ENCODE data around the gene CD38. TPM values are rescaled to one million over a fixed set of nuclear protein-coding genes. Genes with fewer than 3 reads are reported as not detected.

Gene CD38
- total RNA-seq, 4 donors from 2014 or later = 0.26 to 4.6 (median 1.6) TPM

DNA sequence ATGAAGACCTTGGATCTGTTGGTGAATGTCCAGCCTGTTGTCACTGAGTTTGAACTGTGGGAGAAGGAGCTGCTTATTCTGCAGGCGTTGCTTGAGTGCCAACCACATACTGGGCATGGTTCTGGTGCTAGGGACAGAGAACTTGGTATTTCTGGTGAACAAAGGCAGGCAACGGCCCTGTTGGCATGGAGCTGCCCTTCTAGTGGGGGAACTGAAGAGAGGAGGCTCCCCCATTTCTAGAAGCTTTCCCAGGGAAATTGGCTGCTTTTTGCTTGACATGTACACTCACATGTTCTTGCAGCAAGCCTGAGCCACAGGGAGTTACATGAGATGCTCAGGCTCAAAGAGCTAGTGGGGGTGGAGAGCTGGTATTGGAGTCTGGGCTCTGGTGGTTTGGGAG, 8.9 kb upstream of the CD38 start:
- intact Hi-C loops (cut with DNase I; ENCODE audit: low total_unique reads) = no loop called here
- TF ChIP-seq, protein P1, sequence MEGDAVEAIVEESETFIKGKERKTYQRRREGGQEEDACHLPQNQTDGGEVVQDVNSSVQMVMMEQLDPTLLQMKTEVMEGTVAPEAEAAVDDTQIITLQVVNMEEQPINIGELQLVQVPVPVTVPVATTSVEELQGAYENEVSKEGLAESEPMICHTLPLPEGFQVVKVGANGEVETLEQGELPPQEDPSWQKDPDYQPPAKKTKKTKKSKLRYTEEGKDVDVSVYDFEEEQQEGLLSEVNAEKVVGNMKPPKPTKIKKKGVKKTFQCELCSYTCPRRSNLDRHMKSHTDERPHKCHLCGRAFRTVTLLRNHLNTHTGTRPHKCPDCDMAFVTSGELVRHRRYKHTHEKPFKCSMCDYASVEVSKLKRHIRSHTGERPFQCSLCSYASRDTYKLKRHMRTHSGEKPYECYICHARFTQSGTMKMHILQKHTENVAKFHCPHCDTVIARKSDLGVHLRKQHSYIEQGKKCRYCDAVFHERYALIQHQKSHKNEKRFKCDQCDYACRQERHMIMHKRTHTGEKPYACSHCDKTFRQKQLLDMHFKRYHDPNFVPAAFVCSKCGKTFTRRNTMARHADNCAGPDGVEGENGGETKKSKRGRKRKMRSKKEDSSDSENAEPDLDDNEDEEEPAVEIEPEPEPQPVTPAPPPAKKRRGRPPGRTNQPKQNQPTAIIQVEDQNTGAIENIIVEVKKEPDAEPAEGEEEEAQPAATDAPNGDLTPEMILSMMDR (IDR thresholded peaks at IDR 0.05) = no peak
- no peak for TF ChIP-seq POLR2A (IDR thresholded peaks at IDR 0.05)
- Histone ChIP-seq H3K4me3 (no peak overlapping the region), H3K27me3 (no peaks in the 10 kb centered on the region), H3K27ac (no peak overlapping the region), H3K4me1 (no peaks in the 10 kb centered on the region), H3K36me3 (no peaks in the 10 kb centered on the region), H3K9me3 (no peaks in the 10 kb centered on the region)
- no peak for DNase-seq

DNA sequence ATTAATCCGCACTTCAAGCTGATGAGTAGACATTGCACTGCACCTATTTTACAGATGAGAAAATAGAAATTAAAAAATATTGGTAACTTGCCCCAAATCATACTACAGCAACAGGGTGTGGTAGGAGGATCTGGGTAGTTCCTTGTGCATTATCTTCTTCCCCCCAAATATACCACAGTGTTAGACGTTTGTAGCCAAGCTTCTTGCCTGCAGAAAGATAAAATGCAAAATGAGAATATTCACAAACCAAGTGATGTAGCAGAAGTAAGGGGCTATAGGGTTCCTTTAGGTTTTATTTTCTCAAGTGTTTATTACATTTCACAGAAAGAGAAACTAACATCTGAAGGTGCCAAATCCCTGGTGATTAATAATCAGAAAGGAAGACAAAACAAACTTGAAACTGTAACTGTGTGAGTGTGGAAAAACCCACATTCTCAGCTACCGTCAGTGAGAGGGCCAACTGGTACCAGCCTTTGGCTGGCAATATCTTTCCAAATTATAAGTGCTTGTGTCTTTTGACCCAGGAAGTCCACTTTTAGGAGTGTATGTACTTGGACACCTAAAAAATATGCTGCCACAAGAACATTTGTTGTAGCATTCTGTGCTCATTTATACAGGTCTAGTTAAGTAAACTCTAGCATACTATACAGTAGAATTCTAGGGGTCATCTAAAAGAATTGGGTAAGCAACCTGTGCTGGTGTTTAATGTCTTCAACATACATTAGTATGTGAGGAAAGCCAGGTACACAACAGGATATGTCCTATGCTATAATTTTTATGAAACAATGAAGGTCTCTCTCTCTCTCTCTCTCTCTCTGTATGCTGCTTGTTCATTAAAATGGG, 6.7 kb upstream of the CD38 start:
- Histone ChIP-seq H3K27me3 (no peaks in the 10 kb centered on the region), H3K9me3 (no peaks in the 10 kb centered on the region), H3K36me3 (no peaks in the 10 kb centered on the region), H3K4me3 (no peak overlapping the region), H3K4me1 (no peaks in the 10 kb centered on the region), H3K27ac (no peak overlapping the region)
- TF ChIP-seq, protein P1 (IDR thresholded peaks at IDR 0.05) = no peak
- no peak for TF ChIP-seq POLR2A (IDR thresholded peaks at IDR 0.05)
- intact Hi-C loops (cut with DNase I; ENCODE audit: low total_unique reads) = no loop called here
- DNase-seq = no peak

DNA sequence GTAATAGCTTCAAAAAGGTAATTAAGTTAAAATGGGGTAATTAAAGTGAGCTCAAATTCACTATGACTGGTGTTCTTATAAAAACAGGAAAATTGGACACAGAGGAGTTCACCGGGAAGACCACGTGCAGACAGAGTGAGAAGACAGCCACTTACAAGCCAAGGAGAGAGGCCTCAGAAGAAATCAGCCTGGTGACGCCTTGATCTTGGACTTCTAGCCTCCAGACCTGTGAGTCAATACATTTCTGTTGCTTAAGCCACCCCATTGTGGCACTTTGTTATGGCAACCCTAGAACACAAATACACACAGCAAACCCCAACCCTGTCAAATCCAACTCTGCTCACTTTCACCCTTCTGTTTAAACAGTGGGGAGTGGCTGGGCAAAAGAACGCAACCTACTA, 4.1 kb upstream of the CD38 start:
- intact Hi-C loops (cut with DNase I; ENCODE audit: low total_unique reads) = no loop called here
- no peaks in the 10 kb centered on the region for H3K36me3 ChIP-seq

DNA sequence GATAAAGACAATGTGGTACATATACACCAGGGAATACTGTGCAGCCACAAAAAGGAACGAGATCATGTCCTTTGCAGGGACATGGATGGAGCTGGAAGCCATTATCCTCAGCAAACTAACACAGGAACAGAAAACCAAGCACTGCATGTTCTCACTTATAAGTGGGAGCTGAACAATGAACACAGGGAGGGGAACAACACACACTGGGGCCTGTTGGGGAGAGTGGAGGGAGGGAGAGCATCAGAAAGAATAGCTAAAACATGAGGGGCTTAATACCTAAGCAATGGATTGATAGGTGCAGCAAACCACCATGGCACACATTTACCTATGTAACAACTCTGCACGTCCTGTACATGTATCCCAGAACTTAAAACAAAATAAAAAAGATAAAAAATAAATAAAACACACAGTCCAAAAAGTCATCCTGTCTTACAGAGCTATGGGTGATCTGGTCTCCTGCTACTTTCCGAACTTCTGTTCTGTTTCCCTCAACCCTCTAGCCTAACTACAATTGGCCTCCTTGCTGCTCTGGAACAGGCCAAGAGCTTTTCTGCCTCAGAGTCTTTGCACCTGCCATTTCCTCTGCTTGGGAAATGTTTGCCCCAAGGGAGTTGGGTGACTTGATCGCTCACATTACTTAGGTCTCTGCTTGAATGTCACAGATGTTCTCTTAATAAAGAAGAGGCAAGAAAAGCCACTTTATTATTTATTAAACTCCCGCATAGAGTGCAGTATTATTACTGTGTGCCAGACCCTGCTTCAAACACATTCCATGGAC, 1.1 kb upstream of the CD38 start:
- Histone ChIP-seq H3K27ac (no peak overlapping the region), H3K4me3 (no peak overlapping the region), H3K27me3 (no peaks in the 10 kb centered on the region), H3K9me3 (no peaks in the 10 kb centered on the region), H3K36me3 (no peaks in the 10 kb centered on the region), H3K4me1 (no peaks in the 10 kb centered on the region)
- DNase-seq = no peak
- intact Hi-C loops (cut with DNase I; ENCODE audit: low total_unique reads) = no loop called here
- no peak for TF ChIP-seq POLR2A (IDR thresholded peaks at IDR 0.05)
- TF ChIP-seq, protein P1 (IDR thresholded peaks at IDR 0.05) = no peak

More for the DNA sequence above, 4.1 kb upstream of the CD38 start:
- Histone ChIP-seq H3K4me3 (no peak overlapping the region), H3K4me1 (no peaks in the 10 kb centered on the region), H3K27me3 (no peaks in the 10 kb centered on the region), H3K9me3 (no peaks in the 10 kb centered on the region), H3K27ac (no peak overlapping the region)
- TF ChIP-seq, protein P1 (IDR thresholded peaks at IDR 0.05) = no peak
- TF ChIP-seq POLR2A (IDR thresholded peaks at IDR 0.05) = no peak
- no peak for DNase-seq
